H9 (cell line): Measurements from ENCODE around the gene SLC7A1. TPM values are rescaled to one million over a fixed set of nuclear protein-coding genes. Genes with fewer than 3 reads are reported as not detected.

Experiments
- DNase-seq: peaks from one replicate; pipeline ENCODE4 v3.0.0-alpha.2; 2017
- H2AFZ ChIP-seq: one replicate; pipeline ENCODE4 v1.6.1; 2013; ENCODE audit warnings: mild to moderate bottlenecking, low read length, control low read depth, moderate library complexity
- H2AK5ac ChIP-seq: 2 replicates; pipeline ENCODE4 v1.6.1; 2013; ENCODE audit warnings: low read length, control low read depth, mixed read lengths; ENCODE audit not compliant: insufficient read length
- H2BK120ac ChIP-seq: one replicate; pipeline ENCODE4 v1.6.1; 2013; ENCODE audit warnings: low read depth, mild to moderate bottlenecking, low read length, control low read depth, inconsistent platforms; ENCODE audit not compliant: poor library complexity, severe bottlenecking
- H2BK12ac ChIP-seq: 2 replicates; pipeline ENCODE4 v1.6.1; 2013; ENCODE audit warnings: low read length, control low read depth, mixed read lengths, low read depth; ENCODE audit not compliant: insufficient read length
- H2BK15ac ChIP-seq: 2 replicates; pipeline ENCODE4 v1.6.1; 2013; ENCODE audit warnings: low read depth, low read length, control low read depth
- H2BK20ac ChIP-seq: one replicate; pipeline ENCODE4 v1.6.1; 2013; ENCODE audit warnings: low read depth, mild to moderate bottlenecking, low read length, control low read depth, inconsistent platforms; ENCODE audit not compliant: poor library complexity, severe bottlenecking
- H2BK5ac ChIP-seq: 2 replicates; pipeline ENCODE4 v1.6.1; 2013; ENCODE audit warnings: low read length, control low read depth, mixed read lengths; ENCODE audit not compliant: insufficient read length
- H3K14ac ChIP-seq: 2 replicates; pipeline ENCODE4 v1.6.1; 2013; ENCODE audit warnings: low read length, control low read depth; ENCODE audit not compliant: insufficient read depth
- H3K18ac ChIP-seq: 2 replicates; pipeline ENCODE4 v1.6.1; 2013; ENCODE audit warnings: low read depth, mild to moderate bottlenecking, mixed read lengths, low read length, control low read depth; ENCODE audit not compliant: insufficient read length
- H3K23ac ChIP-seq: 2 replicates; pipeline ENCODE4 v1.6.1; 2013; ENCODE audit warnings: low read length, control low read depth, mixed read lengths, low read depth; ENCODE audit not compliant: insufficient read length
- H3K23me2 ChIP-seq: 2 replicates; pipeline ENCODE4 v1.6.1; 2013; ENCODE audit warnings: low read depth, mild to moderate bottlenecking, mixed read lengths, low read length, control low read depth; ENCODE audit not compliant: insufficient read length, poor library complexity, severe bottlenecking
- H3K27ac ChIP-seq: 2 replicates; pipeline ENCODE4 v1.5.1; 2013; ENCODE audit warnings: low read length, control low read depth, mixed read lengths, low read depth; ENCODE audit not compliant: insufficient read length
- H3K27me3 ChIP-seq: 2 replicates; pipeline ENCODE4 v1.6.1; 2013; ENCODE audit warnings: low read length, control low read depth, inconsistent platforms; ENCODE audit not compliant: insufficient read depth
- H3K4ac ChIP-seq: 2 replicates; pipeline ENCODE4 v1.6.1; 2013; ENCODE audit warnings: low read depth, mild to moderate bottlenecking, control low read depth, inconsistent platforms, low read length, moderate library complexity
- H3K4me1 ChIP-seq: 2 replicates; pipeline ENCODE4 v1.6.1; 2013; ENCODE audit warnings: low read length, control low read depth, inconsistent platforms; ENCODE audit not compliant: insufficient read depth
- H3K4me2 ChIP-seq: 2 replicates; pipeline ENCODE4 v1.6.1; 2013; ENCODE audit warnings: low read length, control low read depth, mixed read lengths; ENCODE audit not compliant: insufficient read length, insufficient read depth
- H3K56ac ChIP-seq: 2 replicates; pipeline ENCODE4 v1.6.1; 2013; ENCODE audit warnings: low read depth, mild to moderate bottlenecking, mixed read lengths, low read length, control low read depth; ENCODE audit not compliant: insufficient read length
- H3K79me1 ChIP-seq: 2 replicates; pipeline ENCODE4 v1.6.1; 2013; ENCODE audit warnings: low read depth, mild to moderate bottlenecking, moderate library complexity, low read length, control low read depth, inconsistent platforms; ENCODE audit not compliant: insufficient read depth, poor library complexity, severe bottlenecking
- H3K79me2 ChIP-seq: 2 replicates; pipeline ENCODE4 v1.6.1; 2013; ENCODE audit warnings: low read length, control low read depth, inconsistent platforms; ENCODE audit not compliant: insufficient read depth
- H3K9ac ChIP-seq: 2 replicates; pipeline ENCODE4 v1.6.1; 2013; ENCODE audit warnings: low read length, control low read depth, mixed read lengths; ENCODE audit not compliant: insufficient read length; ENCODE audit errors: extremely low read depth
- H3K9me3 ChIP-seq: one replicate; pipeline ENCODE4 v1.6.1; 2013; ENCODE audit warnings: low read depth, low read length, inconsistent platforms; ENCODE audit not compliant: control insufficient read depth
- H3T11ph ChIP-seq: one replicate; pipeline ENCODE4 v1.6.1; 2013; ENCODE audit warnings: mild to moderate bottlenecking, low read length, control low read depth, inconsistent platforms
- H4K20me1 ChIP-seq: one replicate; pipeline ENCODE4 v1.6.1; 2013; ENCODE audit not compliant: control insufficient read depth, insufficient read length, insufficient read depth
- H4K5ac ChIP-seq: 2 replicates; pipeline ENCODE4 v1.6.1; 2013; ENCODE audit warnings: low read depth, mild to moderate bottlenecking, mixed read lengths, low read length, control low read depth; ENCODE audit not compliant: insufficient read length
- H4K8ac ChIP-seq: replicated peaks from 2 replicates; pipeline ENCODE4 v1.6.1; 2013; ENCODE audit warnings: low read length, control low read depth, mixed read lengths, low read depth; ENCODE audit not compliant: insufficient read length
- H4K91ac ChIP-seq: 2 replicates; pipeline ENCODE4 v1.6.1; 2013; ENCODE audit warnings: low read depth, mild to moderate bottlenecking, moderate library complexity, mixed read lengths, low read length, control low read depth; ENCODE audit not compliant: insufficient read length
- H3K27ac Mint-ChIP-seq, 3 experiments: 2 replicates in 2 of 3; 3 replicates in 1 of 3; pipeline ENCODE4 v1.8.0; 2020 to 2021; ENCODE audit warnings: mixed read lengths in 3 of 3, mild to moderate bottlenecking in 1 of 3, moderate library complexity in 1 of 3
- H3K27me3 Mint-ChIP-seq: 2 replicates; pipeline ENCODE4 v1.8.0; 2021; ENCODE audit warnings: low read depth, mild to moderate bottlenecking, moderate library complexity, mixed read lengths
- H3K36me3 Mint-ChIP-seq, 3 experiments: 2 replicates in 2 of 3; 3 replicates in 1 of 3; pipeline ENCODE4 v1.8.0; 2020 to 2021; ENCODE audit warnings: low read depth in 3 of 3, mixed read lengths in 3 of 3; ENCODE audit not compliant: insufficient read depth in 1 of 3
- H3K4me1 Mint-ChIP-seq, 2 experiments: 2 replicates each; pipeline ENCODE4 v1.8.0; 2020; ENCODE audit warnings: mixed read lengths in 2 of 2
- H3K4me3 Mint-ChIP-seq, 2 experiments: 2 replicates in 1 of 2; 3 replicates in 1 of 2; pipeline ENCODE4 v1.8.0; 2020 to 2021; ENCODE audit warnings: mild to moderate bottlenecking in 2 of 2, mixed read lengths in 2 of 2, moderate library complexity in 1 of 2
- H3K9me3 Mint-ChIP-seq, 2 experiments: 2 replicates in 1 of 2; 3 replicates in 1 of 2; pipeline ENCODE4 v1.8.0; 2020; ENCODE audit warnings: mild to moderate bottlenecking in 2 of 2, mixed read lengths in 2 of 2, moderate library complexity in 1 of 2
- CTCF ChIP-seq: fragments of 200-600 bp; sonication (generic); conservative IDR thresholded peaks from 3 replicates; pipeline ENCODE4 v1.8.0; 2021; ENCODE audit warnings: antibody characterized with exemption, mild to moderate bottlenecking
- WGBS: extraction: QIAGEN DNeasy Blood & Tissue Kit; methylation state at CpG from one replicate; pipeline ENCODE4 v1.1.7; 2013; ENCODE audit warnings: missing lambda C conversion rate, low lambda C conversion rate, mixed read lengths; ENCODE audit not compliant: insufficient read length; ENCODE audit errors: extremely low coverage; 5-methylcytosine and 5-hydroxymethylcytosine counted together
- total RNA-seq: library from RNA; stranded (reverse); gene quantifications from 2 replicates; pipeline ENCODE4 v1.2.1, GENCODE V29; 2021

The SLC7A1 gene
- total RNA-seq, 1 experiment from 2014 or later, result 109 TPM

GRCh38 chr13:29532116-29532515 lies 63.4 kb downstream of the SLC7A1 start:
- H2BK12ac ChIP-seq, result no peak overlapping the region
- H3K27ac Mint-ChIP-seq, result peak overlapping the region in 1 of 3 experiments; percentile 39; a peak in 1 of 7 replicates
- H3K79me1 ChIP-seq, result no peaks in the 10 kb centered on the region
- TF ChIP-seq CTCF, result no peak
- no peaks in the 10 kb centered on the region for H3K4me1 ChIP-seq
- H3K18ac ChIP-seq, result no peak overlapping the region
- no CpG with 5 or more reads among the region's 5 CpGs for WGBS
- no peak overlapping the region for H3K56ac ChIP-seq
- H3K79me2 ChIP-seq, result no peaks in the 10 kb centered on the region
- H3K4ac ChIP-seq, result no peak overlapping the region
- H4K5ac ChIP-seq, result no peak overlapping the region
- H4K20me1 ChIP-seq, result no peaks in the 10 kb centered on the region
- H3K4me1 Mint-ChIP-seq, result 0 out of 4 replicates have a peak, but pooled peaks cover 0 to 3% of the 10 kb centered on the region in 2 experiments
- no peak for DNase-seq
- H3K14ac ChIP-seq, result no peak overlapping the region
- no peak overlapping the region for H3K9ac ChIP-seq
- no peaks in the 10 kb centered on the region for H3K27me3 ChIP-seq
- no peaks in the 10 kb centered on the region for H3K27me3 Mint-ChIP-seq
- H4K91ac ChIP-seq, result no peak overlapping the region
- no peaks in the 10 kb centered on the region for H3K9me3 ChIP-seq
- H3K36me3 Mint-ChIP-seq, result peaks cover 35 to 80% (median 66%) of the 10 kb centered on the region in 3 experiments
- no peak overlapping the region for H3K27ac ChIP-seq
- H2AK5ac ChIP-seq, result no peak overlapping the region
- H3K4me2 ChIP-seq, result no peak overlapping the region
- H3K23ac ChIP-seq, result no peak overlapping the region
- H3K9me3 Mint-ChIP-seq, result no peaks in the 10 kb centered on the region
- no peak overlapping the region for H2BK15ac ChIP-seq
- no peak overlapping the region for H4K8ac ChIP-seq
- H2BK20ac ChIP-seq, result no peak overlapping the region
- no peak overlapping the region for H2BK120ac ChIP-seq
- H3K4me3 Mint-ChIP-seq, result no peak overlapping the region
- H3K23me2 ChIP-seq, result no peaks in the 10 kb centered on the region
- H3T11ph ChIP-seq, result no peak overlapping the region
- no peak overlapping the region for H2BK5ac ChIP-seq
- no peak overlapping the region for H2AFZ ChIP-seq
